ENCODE measurements around the gene TXNRD3. TPM values are rescaled to one million over a fixed set of nuclear protein-coding genes. Genes with fewer than 3 reads are reported as not detected.
A peak's percentile ranks its signal among the peaks of the same experiment; 100 is the strongest.

TXNRD3 gene
- 7.0 and 8.1 TPM in 2 replicates for total RNA-seq (2021)
- long read RNA-seq, partial matches to known transcripts = 1 of 5 reads
- long read RNA-seq, other reads (novel, unspliced or antisense) = 2 of 5 reads

DNA sequence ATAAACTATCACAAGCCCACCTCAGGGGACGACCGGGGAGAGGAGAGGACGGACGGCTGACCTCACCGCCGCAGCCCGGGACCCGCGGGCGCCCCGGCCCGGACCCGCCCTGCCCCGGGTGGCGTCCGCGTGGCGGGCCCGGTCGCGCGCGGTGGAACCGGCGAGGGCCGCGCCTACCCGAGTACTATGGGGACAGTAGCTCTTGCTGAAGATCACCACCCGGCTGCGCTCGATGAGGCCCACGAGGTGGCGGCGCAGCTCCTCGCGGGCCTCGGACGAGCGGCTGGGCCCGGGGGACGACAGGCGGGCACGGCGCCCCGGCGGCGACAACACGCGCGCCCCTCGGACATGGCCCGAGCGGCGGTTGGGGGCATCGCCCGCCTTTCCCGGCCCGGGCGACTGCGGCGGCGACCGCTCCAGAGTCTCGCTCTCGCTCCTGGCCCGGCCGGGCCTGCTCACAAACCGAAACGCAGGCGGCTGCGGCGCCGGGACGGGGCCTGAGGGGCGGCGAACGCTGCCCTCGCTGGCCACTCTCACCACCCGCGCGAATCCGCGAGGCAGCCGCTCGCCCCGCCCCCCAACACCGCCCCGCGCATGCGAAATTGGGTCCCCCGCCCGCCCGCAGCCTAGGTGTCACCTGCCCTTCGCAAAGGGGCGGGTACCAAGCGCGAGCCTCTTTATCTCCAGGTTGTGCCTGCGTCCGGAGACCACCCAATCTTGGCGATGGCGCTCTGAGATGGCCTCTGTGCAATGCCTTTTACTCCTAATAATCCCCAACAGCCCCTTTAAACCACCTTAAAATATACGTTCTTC lies at the start of gene TXNRD3:
Gene TXNRD3 (minus strand): TSS at position 554 of the 813 bp plus-strand sequence.
- H3K4me2 ChIP-seq (ENCODE audit: insufficient read depth, insufficient read length, low read length) = peak within 1 kb of the TSS; percentile 38
- no peak within 1 kb of the TSS for H3T11ph ChIP-seq (ENCODE audit: low read length)
- H3K4me1 Mint-ChIP-seq = peaks cover 4 to 6% of the 10 kb centered on the region in 2 experiments; a peak in 3 of 4 replicates
- H2AK5ac ChIP-seq (ENCODE audit: insufficient read length, low read length) = no peak within 1 kb of the TSS
- no peak within 1 kb of the TSS for H4K91ac ChIP-seq (ENCODE audit: insufficient read length, low read depth, low read length)
- peak within 1 kb of the TSS; percentile 73 to 84 for H3K4me3 Mint-ChIP-seq
- H3K4ac ChIP-seq (ENCODE audit: low read depth, low read length) = no peak within 1 kb of the TSS
- no peak within 1 kb of the TSS for H3K23ac ChIP-seq (ENCODE audit: insufficient read length, low read depth, low read length)
- H2BK15ac ChIP-seq (ENCODE audit: low read depth, low read length) = no peak within 1 kb of the TSS
- H3K27me3 ChIP-seq (ENCODE audit: insufficient read depth, low read length) = no peaks in the 10 kb centered on the region
- peak; percentile 18; the same call in 2 of the 3 replicates for TF ChIP-seq CTCF (conservative IDR thresholded peaks at IDR 0.05)
- H3K79me2 ChIP-seq (ENCODE audit: insufficient read depth, low read length) = no peaks in the 10 kb centered on the region
- no peak within 1 kb of the TSS for H3K56ac ChIP-seq (ENCODE audit: insufficient read length, low read depth, low read length)
- no peak within 1 kb of the TSS for H2BK5ac ChIP-seq (ENCODE audit: insufficient read length, low read length)
- no peaks in the 10 kb centered on the region for H3K9me3 ChIP-seq (ENCODE audit: control insufficient read depth, low read depth, low read length)
- no peak within 1 kb of the TSS for H2BK12ac ChIP-seq (ENCODE audit: insufficient read length, low read depth, low read length)
- no peaks in the 10 kb centered on the region for H4K20me1 ChIP-seq (ENCODE audit: control insufficient read depth, insufficient read depth, insufficient read length)
- no peak within 1 kb of the TSS for H2AFZ ChIP-seq (ENCODE audit: low read length)
- H3K4me1 ChIP-seq (ENCODE audit: insufficient read depth, low read length) = no peaks in the 10 kb centered on the region
- H3K79me1 ChIP-seq (ENCODE audit: insufficient read depth, low read depth, low read length, poor library complexity, severe bottlenecking) = no peaks in the 10 kb centered on the region
- H3K27ac Mint-ChIP-seq = peak within 1 kb of the TSS in 1 of 3 experiments; percentile 88; a peak in 1 of 7 replicates
- H3K18ac ChIP-seq (ENCODE audit: insufficient read length, low read depth, low read length) = no peak within 1 kb of the TSS
- no peak within 1 kb of the TSS for H3K27ac ChIP-seq (ENCODE audit: insufficient read length, low read depth, low read length)
- H2BK20ac ChIP-seq (ENCODE audit: low read depth, low read length, poor library complexity, severe bottlenecking) = no peak within 1 kb of the TSS
- no peak within 1 kb of the TSS for H4K8ac ChIP-seq (replicated peaks; ENCODE audit: insufficient read length, low read depth, low read length)
- no peak within 1 kb of the TSS for H4K5ac ChIP-seq (ENCODE audit: insufficient read length, low read depth, low read length)
- peaks cover 47% of the 10 kb centered on the region for H3K27me3 Mint-ChIP-seq (ENCODE audit: low read depth)
- no peak within 1 kb of the TSS for H3K9ac ChIP-seq (ENCODE audit: extremely low read depth, insufficient read length, low read length)
- no peaks in the 10 kb centered on the region for H3K23me2 ChIP-seq (ENCODE audit: insufficient read length, low read depth, low read length, poor library complexity, severe bottlenecking)
- H3K14ac ChIP-seq (ENCODE audit: insufficient read depth, low read length) = 0 out of 2 replicates have a peak within 1 kb of the TSS, but pooled peaks have one; percentile 8
- peaks cover 10 to 11% of the 10 kb centered on the region in 2 experiments; a peak in 4 of 5 replicates for H3K9me3 Mint-ChIP-seq
- WGBS (ENCODE audit: extremely low coverage, insufficient read length, low lambda C conversion rate) = no CpG with 5 or more reads among the region's 102 CpGs
- H3K36me3 Mint-ChIP-seq (ENCODE audit: insufficient read depth in 1 of 3, low read depth in 3 of 3) = peaks cover 0 to 2% (median 1%) of the 10 kb centered on the region in 3 experiments; a peak in 2 of 7 replicates
- H2BK120ac ChIP-seq (ENCODE audit: low read depth, low read length, poor library complexity, severe bottlenecking) = no peak within 1 kb of the TSS
- peak; percentile 84 for DNase-seq

All from H9 (cell line).